Prostate gland (tissue), 2 donors: ENCODE results near the gene TESK1. TPM values are rescaled to one million over a fixed set of nuclear protein-coding genes. Genes with fewer than 3 reads are reported as not detected.

Experiments
- DNase-seq: peaks from one replicate; pipeline ENCODE4 v3.0.0-alpha.2; 2019; ENCODE audit warnings: low spot score
- H3K27ac ChIP-seq, 2 donors: fragments of 200-600 bp; sonication (generic); 2 replicates each; pipeline ENCODE4 v1.5.1; 2017 to 2019
- H3K27me3 ChIP-seq: fragments of 200-600 bp; sonication (generic); replicated peaks from 2 replicates; pipeline ENCODE4 v1.5.1; 2019; ENCODE audit not compliant: insufficient read depth
- H3K36me3 ChIP-seq, 2 donors: fragments of 200-600 bp; sonication (generic); 1 replicate in 1 of 2; 2 replicates in 1 of 2; pipeline versions ENCODE4 v1.5.1 to v1.8.1; 2017 to 2019
- H3K4me1 ChIP-seq: fragments of 200-600 bp; sonication (generic); replicated peaks from 2 replicates; pipeline ENCODE4 v1.5.1; 2019
- H3K4me3 ChIP-seq, 2 donors: fragments of 200-600 bp; sonication (generic); 2 replicates each; pipeline ENCODE4 v1.5.1; 2017 to 2019
- H3K9me3 ChIP-seq: fragments of 200-600 bp; sonication (generic); 2 replicates; pipeline ENCODE4 v1.5.1; 2017
- CTCF ChIP-seq, 4 experiments: fragments of 200-600 bp in 2 of 4; fragments of 450-650 bp in 2 of 4; sonication (generic) in 2 of 4; IDR thresholded peaks; 1 replicate in 3 of 4; 2 replicates in 1 of 4; pipeline ENCODE4 v1.5.1; 2016 to 2019; ENCODE audit warnings: antibody characterized with exemption in 4 of 4, mild to moderate bottlenecking in 2 of 4, moderate library complexity in 2 of 4
- POLR2A ChIP-seq: fragments of 450-650 bp; IDR thresholded peaks from one replicate; pipeline ENCODE4 v1.6.1; 2016; ENCODE audit warnings: antibody characterized with exemption, mild to moderate bottlenecking
- POLR2AphosphoS5 ChIP-seq: sonication (generic); formaldehyde crosslinking; IDR thresholded peaks from one replicate; pipeline ENCODE4 v1.6.1; 2017; ENCODE audit warnings: antibody characterized with exemption
- WGBS: methylation state at CpG from one replicate; pipeline ENCODE4 v1.1.5; 2018; 5-methylcytosine and 5-hydroxymethylcytosine counted together
- intact Hi-C: fragments of 100-400 bp; cut with DNase I; formaldehyde crosslinking; loops from one replicate; pipeline ENCODE4 v1.14.2; 2022
- total RNA-seq, 2 donors: library from RNA; depleted of rRNA; stranded (reverse); fragments of >200 nt; gene quantifications; one replicate each; pipeline ENCODE4 v1.1.0, GENCODE V29; 2016

Gene TESK1
- total RNA-seq, 2 donors from 2014 or later, result 40.2 to 67.3 TPM

- H3K27me3 ChIP-seq, result no peaks in the 10 kb centered on the region
- TF ChIP-seq POLR2AphosphoS5 (no peak), POLR2A (no peak), CTCF (IDR thresholded peaks at IDR 0.05) (no peak)
- no peak for DNase-seq
- intact Hi-C loops, result loop anchor here (10.0 kb wide), 1 partner anchor 283 kb away; no protein-coding TSS in a partner anchor
- no peak overlapping the region for H3K4me3 ChIP-seq
- H3K27ac ChIP-seq, result no peak overlapping the region
- H3K4me1 ChIP-seq, result no peaks in the 10 kb centered on the region
- 89% methylated on average over 11 of the region's 11 CpGs for WGBS
- H3K9me3 ChIP-seq, result no peaks in the 10 kb centered on the region
- no peaks in the 10 kb centered on the region for H3K36me3 ChIP-seq
Observed at GRCh38 chr9:35558185-35558584, 46.9 kb upstream of the TESK1 start.

GRCh38 chr9:35559792-35560530, 45.1 kb upstream of the TESK1 start:
- no peak for TF ChIP-seq CTCF (IDR thresholded peaks at IDR 0.05)
- no peak for TF ChIP-seq POLR2A
- TF ChIP-seq POLR2AphosphoS5, result no peak
- intact Hi-C loops, result loop anchor here (10.0 kb wide), 1 partner anchor 285 kb away; no protein-coding TSS in a partner anchor
- no peaks in the 10 kb centered on the region for H3K36me3 ChIP-seq
- H3K27me3 ChIP-seq, result no peaks in the 10 kb centered on the region
- no peaks in the 10 kb centered on the region for H3K9me3 ChIP-seq
- H3K27ac ChIP-seq, result no peak overlapping the region
- WGBS, result 87% methylated on average over 20 of the region's 20 CpGs
- H3K4me1 ChIP-seq, result no peaks in the 10 kb centered on the region
- no peak for DNase-seq
- no peak overlapping the region for H3K4me3 ChIP-seq

GRCh38 chr9:35560625-35561337, 44.3 kb upstream of the TESK1 start:
- Histone ChIP-seq H3K4me3 (no peak overlapping the region), H3K4me1 (no peaks in the 10 kb centered on the region), H3K27me3 (no peaks in the 10 kb centered on the region), H3K27ac (no peak overlapping the region), H3K9me3 (no peaks in the 10 kb centered on the region), H3K36me3 (no peaks in the 10 kb centered on the region)
- TF ChIP-seq POLR2AphosphoS5 (no peak), POLR2A (no peak), CTCF (IDR thresholded peaks at IDR 0.05) (no peak)
- intact Hi-C loops, result no loop called here
- WGBS, result 81% methylated on average over 24 of the region's 24 CpGs
- DNase-seq, result no peak

GRCh38 chr9:35561468-35562261, 43.4 kb upstream of the TESK1 start:
- 80% methylated on average over 5 of the region's 6 CpGs for WGBS
- Histone ChIP-seq H3K36me3 (no peaks in the 10 kb centered on the region), H3K27me3 (no peaks in the 10 kb centered on the region), H3K9me3 (no peaks in the 10 kb centered on the region), H3K4me3 (no peak overlapping the region), H3K27ac (no peak overlapping the region), H3K4me1 (no peaks in the 10 kb centered on the region)
- intact Hi-C loops, result no loop called here
- DNase-seq, result no peak
- no peak for TF ChIP-seq POLR2AphosphoS5
- no peak for TF ChIP-seq CTCF (IDR thresholded peaks at IDR 0.05)
- no peak for TF ChIP-seq POLR2A
